Subcutaneous adipose tissue (tissue), 4 donors: ENCODE results near the gene CELSR1. TPM values are rescaled to one million over a fixed set of nuclear protein-coding genes. Genes with fewer than 3 reads are reported as not detected.

Experiments
- CTCF ChIP-seq: fragments of 450-650 bp; IDR thresholded peaks from one replicate; pipeline ENCODE4 v1.5.1; 2016; ENCODE audit warnings: low read depth, mild to moderate bottlenecking, control low read depth, antibody characterized with exemption, moderate library complexity
- total RNA-seq, 4 donors: library from RNA; depleted of rRNA; stranded (reverse); fragments of >200 nt; gene quantifications; one replicate each; pipeline ENCODE4 v1.1.0, GENCODE V29; 2016

CELSR1 gene
- total RNA-seq, 4 donors from 2014 or later = 0.16 to 5.6 (median 1.5) TPM

- TF ChIP-seq CTCF = no peak
Observed at GRCh38 chr22:46432164-46433068, 105.0 kb downstream of the CELSR1 start.

GRCh38 chr22:46430961-46431838 lies 106.2 kb downstream of the CELSR1 start:
- TF ChIP-seq CTCF = no peak

- TF ChIP-seq CTCF = no peak
Observed at GRCh38 chr22:46429325-46429853, 108.0 kb downstream of the CELSR1 start.

GRCh38 chr22:46428602-46429324 lies 108.7 kb downstream of the CELSR1 start:
- TF ChIP-seq CTCF = no peak

- TF ChIP-seq CTCF = no peak
Observed at GRCh38 chr22:46428171-46428570, 109.2 kb downstream of the CELSR1 start.

- TF ChIP-seq CTCF = no peak
Observed at GRCh38 chr22:46425016-46425415, 112.4 kb downstream of the CELSR1 start.
